ENCODE measurements around the gene ACTG1. TPM values are rescaled to one million over a fixed set of nuclear protein-coding genes. Genes with fewer than 3 reads are reported as not detected.
A peak's percentile ranks its signal among the peaks of the same experiment; 100 is the strongest.

Gene ACTG1
- total and polyA plus RNA-seq, 3 donors from 2014 or later: 1,571 to 2,057 (median 1,790) TPM

DNA sequence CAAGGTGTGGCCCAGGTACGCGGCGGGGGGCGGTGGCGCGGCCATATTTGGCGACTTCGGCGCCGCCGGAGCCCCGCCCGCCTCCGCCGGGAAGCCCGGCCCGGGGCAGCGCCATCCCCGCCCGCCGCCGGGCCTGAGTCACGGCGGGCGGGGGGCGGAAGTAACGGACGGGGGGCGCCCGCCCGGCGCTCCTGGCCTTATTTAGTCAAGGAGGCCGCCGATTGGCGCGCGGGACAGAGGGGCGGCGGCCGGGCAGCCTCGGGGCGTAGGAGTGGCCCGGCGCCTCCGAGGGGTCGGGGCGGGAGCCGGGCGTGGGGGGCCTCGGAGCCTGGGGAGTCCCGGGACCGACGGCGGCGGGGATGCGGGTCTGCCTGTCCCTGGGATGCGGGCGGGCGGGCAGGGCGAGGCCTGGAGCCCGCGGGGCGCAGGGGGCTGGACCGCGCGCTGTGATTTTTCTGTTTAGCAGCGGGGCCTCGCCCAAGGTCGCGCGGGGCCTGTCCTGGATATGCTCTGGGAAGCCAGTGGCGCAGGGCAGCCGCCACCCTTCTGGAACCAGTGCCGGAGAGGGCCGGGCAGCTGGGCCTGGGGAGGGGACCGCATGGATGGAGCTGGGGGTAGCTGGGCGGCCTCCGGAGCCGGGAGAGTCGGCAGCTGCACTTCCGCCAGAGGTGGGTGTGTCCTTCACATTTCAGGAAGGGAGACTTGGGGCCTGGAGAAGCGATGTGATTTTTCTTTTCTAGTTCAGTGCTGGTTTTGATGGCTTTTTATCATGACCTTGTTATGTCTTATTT is 2.3 kb upstream of the ACTG1 start:
- H3K36me3 ChIP-seq (ENCODE audit: low read depth, missing control alignments): no peaks in the 10 kb centered on the region
- peaks cover 39% of the 10 kb centered on the region for H3K4me1 ChIP-seq
- peak overlapping the region; percentile 74 to 96 for H3K4me3 ChIP-seq
- H3K27ac ChIP-seq: peak overlapping the region; percentile 99 to 100
- 2 to 5% methylated on average over 4 to 16 of the region's 82 CpGs for WGBS, 2 donors
- DNase-seq: peak; percentile 83
- no peaks in the 10 kb centered on the region for H3K9me3 ChIP-seq
- no peaks in the 10 kb centered on the region for H3K27me3 ChIP-seq
- intact Hi-C loops (cut with DNase I; ENCODE audit: low total_unique reads): no loop called here
- TF ChIP-seq, protein P1, sequence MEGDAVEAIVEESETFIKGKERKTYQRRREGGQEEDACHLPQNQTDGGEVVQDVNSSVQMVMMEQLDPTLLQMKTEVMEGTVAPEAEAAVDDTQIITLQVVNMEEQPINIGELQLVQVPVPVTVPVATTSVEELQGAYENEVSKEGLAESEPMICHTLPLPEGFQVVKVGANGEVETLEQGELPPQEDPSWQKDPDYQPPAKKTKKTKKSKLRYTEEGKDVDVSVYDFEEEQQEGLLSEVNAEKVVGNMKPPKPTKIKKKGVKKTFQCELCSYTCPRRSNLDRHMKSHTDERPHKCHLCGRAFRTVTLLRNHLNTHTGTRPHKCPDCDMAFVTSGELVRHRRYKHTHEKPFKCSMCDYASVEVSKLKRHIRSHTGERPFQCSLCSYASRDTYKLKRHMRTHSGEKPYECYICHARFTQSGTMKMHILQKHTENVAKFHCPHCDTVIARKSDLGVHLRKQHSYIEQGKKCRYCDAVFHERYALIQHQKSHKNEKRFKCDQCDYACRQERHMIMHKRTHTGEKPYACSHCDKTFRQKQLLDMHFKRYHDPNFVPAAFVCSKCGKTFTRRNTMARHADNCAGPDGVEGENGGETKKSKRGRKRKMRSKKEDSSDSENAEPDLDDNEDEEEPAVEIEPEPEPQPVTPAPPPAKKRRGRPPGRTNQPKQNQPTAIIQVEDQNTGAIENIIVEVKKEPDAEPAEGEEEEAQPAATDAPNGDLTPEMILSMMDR (IDR thresholded peaks at IDR 0.05): no peak
- TF ChIP-seq POLR2A (IDR thresholded peaks at IDR 0.05): no peak

DNA sequence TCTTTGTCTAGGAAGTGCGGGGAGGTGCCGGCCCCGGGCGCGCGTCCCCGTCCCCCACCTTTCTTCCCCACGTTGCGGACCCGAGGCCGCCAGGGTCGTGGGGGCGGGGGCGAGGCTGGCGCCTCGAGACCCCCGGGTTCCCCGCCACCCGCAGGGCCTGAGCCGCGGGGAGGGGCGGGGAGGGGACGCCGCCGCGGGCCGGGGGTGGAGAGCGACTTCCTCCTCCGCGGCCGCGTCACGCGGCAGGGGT is 1.8 kb upstream of the ACTG1 start:
- peaks cover 44% of the 10 kb centered on the region for H3K4me1 ChIP-seq
- DNase-seq: no peak
- no peaks in the 10 kb centered on the region for H3K36me3 ChIP-seq (ENCODE audit: low read depth, missing control alignments)
- intact Hi-C loops (cut with DNase I; ENCODE audit: low total_unique reads): no loop called here
- TF ChIP-seq, protein P1 (IDR thresholded peaks at IDR 0.05): no peak
- no peak for TF ChIP-seq POLR2A (IDR thresholded peaks at IDR 0.05)
- peak overlapping the region; percentile 74 to 96 for H3K4me3 ChIP-seq
- H3K27ac ChIP-seq: peak overlapping the region; percentile 99 to 100
- no CpG with 5 or more reads among the region's 34 CpGs for WGBS, 2 donors
- no peaks in the 10 kb centered on the region for H3K27me3 ChIP-seq
- no peaks in the 10 kb centered on the region for H3K9me3 ChIP-seq

DNA sequence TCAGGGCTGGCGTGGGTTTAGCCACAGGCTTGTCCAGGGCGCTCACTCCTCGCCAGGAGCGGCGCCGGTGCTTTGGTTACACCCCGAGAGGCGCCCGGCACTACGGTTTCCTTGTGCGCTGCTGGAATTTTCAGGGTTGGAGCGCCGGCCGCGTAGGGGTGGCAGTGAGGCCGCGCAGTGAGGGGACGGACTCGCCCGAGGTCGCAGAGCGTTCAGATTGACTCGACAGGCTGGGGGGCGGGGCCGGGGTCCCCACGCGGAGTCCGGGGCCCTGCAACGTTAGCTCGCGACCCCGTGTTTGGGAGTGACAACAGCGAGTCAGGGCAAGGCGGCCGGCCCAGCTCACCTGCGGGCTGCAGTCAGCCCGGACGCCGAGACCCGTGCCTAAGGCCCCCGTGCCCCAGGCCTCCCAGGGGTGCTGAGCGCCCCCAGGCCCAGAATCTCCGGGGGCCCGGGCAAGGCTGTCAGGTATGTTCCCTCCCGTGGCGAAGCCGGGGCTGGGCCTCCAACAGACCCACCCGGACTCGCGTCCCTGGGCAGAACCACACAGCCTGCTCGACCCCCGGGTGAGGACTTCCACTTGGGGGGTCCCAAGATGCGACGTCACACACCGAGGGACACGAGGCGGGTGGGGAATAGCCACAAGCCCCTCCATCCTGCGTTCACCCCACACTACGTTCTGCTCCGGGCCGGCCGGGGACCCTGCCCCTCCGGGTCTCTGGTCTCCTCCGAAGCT is 1.3 kb upstream of the ACTG1 start:
- Histone ChIP-seq H3K4me1 (peaks cover 45% of the 10 kb centered on the region), H3K27ac (peak overlapping the region; percentile 99 to 100), H3K27me3 (no peaks in the 10 kb centered on the region), H3K36me3 (ENCODE audit: low read depth, missing control alignments) (no peaks in the 10 kb centered on the region), H3K9me3 (no peaks in the 10 kb centered on the region), H3K4me3 (peak overlapping the region; percentile 74 to 96)
- intact Hi-C loops (cut with DNase I; ENCODE audit: low total_unique reads): loop anchor here (2.0 kb wide), 1 partner anchor 115 kb away; no protein-coding TSS in a partner anchor
- TF ChIP-seq POLR2A (IDR thresholded peaks at IDR 0.05): no peak
- TF ChIP-seq, protein P1 (IDR thresholded peaks at IDR 0.05): no peak
- WGBS, 2 donors: 0 to 3% methylated on average over 18 to 59 of the region's 64 CpGs
- DNase-seq: peak; percentile 69

DNA sequence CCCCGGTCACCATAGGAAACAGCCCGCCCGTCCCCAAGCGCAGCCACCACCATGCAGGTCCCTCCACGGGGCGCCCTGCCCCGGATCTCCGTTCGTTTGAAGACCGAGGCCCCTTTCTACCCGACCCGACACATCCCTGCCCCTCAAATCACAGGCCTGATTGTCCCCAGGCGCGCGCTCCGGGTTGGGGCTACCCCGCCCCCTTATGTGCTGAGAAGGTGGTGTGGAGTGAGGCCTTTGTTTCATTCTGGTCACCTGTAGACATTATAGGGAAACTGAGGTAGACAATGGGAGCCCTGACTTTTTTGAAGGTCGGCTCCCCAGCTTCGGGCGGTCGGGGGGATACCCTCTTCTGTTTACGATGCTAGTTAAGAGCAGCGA is 763 bp upstream of the ACTG1 start:
- H3K4me1 ChIP-seq: peaks cover 42% of the 10 kb centered on the region
- H3K9me3 ChIP-seq: no peaks in the 10 kb centered on the region
- TF ChIP-seq, protein P1 (IDR thresholded peaks at IDR 0.05): no peak
- TF ChIP-seq POLR2A (IDR thresholded peaks at IDR 0.05): no peak
- H3K27ac ChIP-seq: peak overlapping the region; percentile 99 to 100
- no peaks in the 10 kb centered on the region for H3K36me3 ChIP-seq (ENCODE audit: low read depth, missing control alignments)
- intact Hi-C loops (cut with DNase I; ENCODE audit: low total_unique reads): loop anchor here (2.0 kb wide), 1 partner anchor 115 kb away; no protein-coding TSS in a partner anchor
- peak; percentile 67 for DNase-seq
- no peaks in the 10 kb centered on the region for H3K27me3 ChIP-seq
- H3K4me3 ChIP-seq: peak overlapping the region; percentile 74 to 96
- 0 to 1% methylated on average over 10 to 23 of the region's 23 CpGs for WGBS, 2 donors

All from testis (tissue), 3 donors.